Stimulated activated CD8-positive, alpha-beta memory T cell treated with anti-CD3 and anti-CD28 coated beads, Interleukin-15, amount 100 ng/mL, for 24 hours (primary cell): ENCODE measurements around the gene MAPKBP1.

ENCODE experiments used
- DNase-seq: peaks from one replicate; pipeline ENCODE4 v3.0.0-alpha.2; 2020; ENCODE audit warnings: low read depth

The MAPKBP1 gene

DNA sequence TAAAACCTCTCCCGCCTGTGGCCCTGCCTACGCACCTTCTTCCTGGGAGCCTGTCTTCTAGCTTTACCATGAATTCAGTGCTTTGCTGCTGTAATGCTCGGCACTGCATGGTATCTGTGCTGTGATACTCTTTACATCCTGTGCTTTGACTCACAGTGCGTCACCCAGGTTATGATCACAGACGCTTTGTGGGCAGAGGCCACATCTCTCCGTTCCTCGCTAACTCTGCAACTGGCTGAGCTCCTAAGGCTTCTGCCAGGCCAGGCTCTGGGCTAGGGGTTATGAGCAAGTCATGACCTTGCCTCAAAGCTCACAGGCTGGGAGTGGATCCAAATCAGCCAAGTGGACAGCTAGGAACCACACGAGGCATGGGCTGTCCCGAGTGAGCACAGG, 96.4 kb downstream of the MAPKBP1 start:
- DNase-seq = no peak

DNA sequence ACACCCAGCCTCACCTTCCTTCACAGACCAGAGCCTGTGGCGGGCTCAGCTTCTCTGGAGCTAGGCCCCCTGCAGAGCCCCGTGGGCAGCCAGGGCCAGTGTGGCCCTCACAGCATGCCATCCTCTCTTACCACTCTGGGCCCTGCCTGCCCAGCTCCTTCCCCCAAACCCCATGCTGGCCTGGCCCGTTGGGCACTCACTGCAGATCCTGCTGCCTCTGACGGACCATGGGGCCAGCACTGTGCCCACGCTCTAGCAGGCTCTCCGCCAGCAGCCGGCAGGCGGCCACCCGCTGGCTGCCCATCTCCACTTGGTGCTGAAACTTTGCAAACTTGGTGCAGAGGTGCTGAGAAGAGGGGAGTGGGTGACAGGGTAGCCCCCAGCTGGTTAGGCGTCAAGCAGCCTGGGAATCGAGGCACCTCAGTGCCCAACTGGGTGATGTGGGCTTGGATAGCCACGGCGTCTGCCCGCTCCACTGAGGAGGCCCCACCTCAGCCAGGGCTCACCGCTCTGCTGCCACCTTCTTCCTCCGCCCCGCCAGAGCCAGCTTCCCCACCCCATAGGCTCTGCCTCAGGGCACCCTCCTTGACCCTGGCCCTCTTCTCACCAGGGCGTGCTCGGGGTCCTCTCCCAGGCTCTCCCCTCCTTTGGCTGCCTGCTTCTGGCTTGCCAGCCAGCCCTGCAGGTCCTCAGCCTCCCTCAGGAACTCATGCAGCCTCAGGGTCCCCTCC, 97.1 kb downstream of the MAPKBP1 start:
- no peak for DNase-seq

DNA sequence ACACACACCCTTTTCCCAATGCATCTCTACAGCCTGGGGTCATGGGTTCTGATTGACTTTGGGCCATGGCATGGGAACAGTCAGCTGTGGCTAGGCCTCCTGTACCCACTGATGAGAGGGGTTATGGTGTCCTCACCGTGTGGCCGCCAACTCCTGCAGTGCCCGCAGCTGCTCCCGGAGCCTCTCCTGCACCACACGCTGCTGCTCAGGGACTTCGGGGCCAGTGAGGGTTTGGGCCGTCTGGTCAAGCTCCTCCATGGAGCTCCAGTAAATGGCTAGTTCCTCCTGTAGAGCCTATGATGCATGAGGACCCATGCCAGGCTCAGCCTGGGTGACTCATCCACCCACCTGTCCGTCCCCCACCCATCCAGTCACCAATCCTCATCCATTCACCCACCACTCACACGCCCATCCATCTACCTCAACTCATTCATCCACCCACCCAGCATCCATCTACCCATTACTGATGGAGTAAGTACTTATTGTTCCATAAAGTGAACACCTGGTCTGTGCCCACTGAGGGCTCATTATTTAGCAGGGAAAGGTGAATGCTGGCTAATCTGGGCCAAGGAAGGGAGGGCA, 98.0 kb downstream of the MAPKBP1 start:
- no peak for DNase-seq

DNA sequence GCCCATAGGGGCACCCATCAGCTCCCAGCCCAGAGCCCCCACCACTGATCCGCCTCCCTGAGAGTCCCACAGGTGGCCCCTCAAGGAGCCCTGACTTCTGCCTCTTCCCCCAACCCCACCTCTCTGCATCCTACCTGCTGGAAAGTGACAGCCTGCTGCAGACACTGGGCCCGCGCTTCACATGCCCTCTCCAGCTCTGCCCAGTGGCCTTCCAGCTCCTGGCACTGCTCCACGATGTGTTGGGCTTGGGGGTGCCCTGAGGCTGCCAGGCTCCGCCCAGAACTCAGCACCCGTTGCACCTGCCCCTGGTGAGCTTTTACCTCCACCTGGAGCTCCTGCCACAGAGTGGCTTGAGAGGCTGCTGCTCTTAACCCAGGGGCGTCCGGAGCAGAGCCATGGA, 99.4 kb downstream of the MAPKBP1 start:
- no peak for DNase-seq

DNA sequence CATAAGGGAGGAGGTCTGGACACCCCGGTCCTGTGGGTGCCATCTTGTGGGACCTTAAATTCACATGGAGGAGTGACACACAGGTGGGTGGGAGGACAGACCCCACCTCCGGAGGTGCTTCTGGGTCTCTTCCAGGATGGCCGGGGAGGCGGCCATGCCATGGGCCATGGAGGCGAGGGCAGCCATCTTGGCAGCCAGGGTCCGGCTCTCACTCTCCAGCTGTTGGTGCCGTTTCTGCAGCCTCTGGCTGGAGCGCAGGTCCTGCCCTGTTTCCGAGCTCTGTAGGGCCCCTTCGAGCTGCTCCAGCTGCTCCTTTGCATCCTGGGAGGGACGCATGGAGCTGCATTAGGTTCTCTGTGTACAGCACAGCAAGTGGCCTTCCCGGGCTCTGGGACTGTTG, 100.5 kb downstream of the MAPKBP1 start:
- DNase-seq = no peak

DNA sequence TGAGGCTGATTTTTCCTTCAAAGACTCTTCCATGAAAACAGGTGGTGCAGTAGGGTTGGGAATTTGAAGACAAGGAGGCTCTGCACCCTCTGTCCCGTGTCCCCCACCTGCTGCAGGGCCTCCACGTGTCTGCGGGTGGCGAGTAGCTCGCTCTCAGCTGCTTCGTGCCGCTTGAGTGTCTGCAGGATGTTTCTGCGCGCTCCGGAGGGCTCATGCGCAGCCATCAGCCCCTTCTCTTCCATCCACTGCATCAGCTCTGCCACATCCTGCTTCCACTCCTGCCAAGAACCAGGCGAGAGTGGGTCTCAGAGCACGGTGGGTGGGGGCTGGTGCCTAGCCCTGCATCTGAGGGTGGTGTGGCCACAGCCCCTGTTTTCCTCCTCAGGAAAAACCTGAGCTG, 101.7 kb downstream of the MAPKBP1 start:
- no peak for DNase-seq

DNA sequence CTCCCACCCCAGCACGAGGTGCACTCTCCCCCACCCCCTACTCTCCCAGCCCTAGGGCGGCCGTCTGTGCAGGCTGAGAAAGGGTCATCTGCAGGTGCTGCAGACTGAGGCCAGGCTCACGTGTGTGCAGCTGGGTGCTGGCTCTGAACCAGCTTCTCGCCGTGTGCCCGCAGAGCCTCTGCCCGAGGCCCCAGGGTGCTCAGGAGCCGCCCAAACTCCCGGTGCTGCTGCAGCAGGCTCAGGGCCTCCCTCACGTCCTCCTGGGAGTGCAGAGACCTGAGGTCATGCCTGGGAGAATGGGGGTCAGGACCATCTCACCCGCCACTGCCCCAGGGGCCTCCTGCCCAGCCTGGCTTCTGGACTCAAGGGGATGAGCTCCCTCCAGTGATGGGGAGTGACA, 102.4 kb downstream of the MAPKBP1 start:
- no peak for DNase-seq
